Activated B cell treated with CpG ODN at 0.5 μM for 24 hours (primary cell): ENCODE results near the gene SEMA3B. TPM values are rescaled to one million over a fixed set of nuclear protein-coding genes. Genes with fewer than 3 reads are reported as not detected.

Experiments
- ATAC-seq: fragments of 200-7000 bp; cut with Tn5 transposase; one replicate; pipeline ENCODE4 v1.10.0; 2021; ENCODE audit warnings: low read depth, mild to moderate bottlenecking, moderate library complexity
- CTCF ChIA-PET: fragments of 350-600 bp; sonication (Branson Sonifier 250); formaldehyde crosslinking; loops from one replicate; lab custom pipeline; 2021; ENCODE audit warnings: antibody characterized with exemption; lab: Charles Lee
- POLR2A ChIA-PET: fragments of 350-600 bp; sonication (Branson Sonifier 250); formaldehyde crosslinking; loops from one replicate; lab custom pipeline; 2021; ENCODE audit warnings: antibody characterized with exemption; lab: Charles Lee
- DNase-seq: peaks from one replicate; pipeline ENCODE4 v3.0.0; 2022
- H3K27ac Mint-ChIP-seq: one replicate; pipeline ENCODE4 v1.8.0; 2020; ENCODE audit warnings: mixed read lengths
- H3K27me3 Mint-ChIP-seq: one replicate; pipeline ENCODE4 v1.8.0; 2021; ENCODE audit warnings: mixed read lengths
- H3K36me3 Mint-ChIP-seq: one replicate; pipeline ENCODE4 v1.8.0; 2021; ENCODE audit warnings: low read depth, mixed read lengths
- H3K4me1 Mint-ChIP-seq: one replicate; pipeline ENCODE4 v1.8.0; 2021; ENCODE audit warnings: mixed read lengths
- H3K4me3 Mint-ChIP-seq: one replicate; pipeline ENCODE4 v1.8.0; 2020; ENCODE audit warnings: mild to moderate bottlenecking, mixed read lengths
- H3K9me3 Mint-ChIP-seq: one replicate; pipeline ENCODE4 v1.8.0; 2020; ENCODE audit warnings: mixed read lengths
- CTCF ChIP-seq: fragments of 200-600 bp; IDR thresholded peaks from one replicate; pipeline ENCODE4 v1.8.0; 2022; ENCODE audit warnings: antibody characterized with exemption, mild to moderate bottlenecking
- intact Hi-C: fragments of 100-400 bp; cut with micrococcal nuclease; formaldehyde crosslinking; loops from one replicate; pipeline ENCODE4 v1.15.1; 2024
- total RNA-seq: library from RNA; stranded (reverse); gene quantifications from 2 replicates; pipeline ENCODE4 v1.2.3, GENCODE V29; 2022

SEMA3B gene
- total RNA-seq, 1 donor from 2014 or later = not detected

DNA sequence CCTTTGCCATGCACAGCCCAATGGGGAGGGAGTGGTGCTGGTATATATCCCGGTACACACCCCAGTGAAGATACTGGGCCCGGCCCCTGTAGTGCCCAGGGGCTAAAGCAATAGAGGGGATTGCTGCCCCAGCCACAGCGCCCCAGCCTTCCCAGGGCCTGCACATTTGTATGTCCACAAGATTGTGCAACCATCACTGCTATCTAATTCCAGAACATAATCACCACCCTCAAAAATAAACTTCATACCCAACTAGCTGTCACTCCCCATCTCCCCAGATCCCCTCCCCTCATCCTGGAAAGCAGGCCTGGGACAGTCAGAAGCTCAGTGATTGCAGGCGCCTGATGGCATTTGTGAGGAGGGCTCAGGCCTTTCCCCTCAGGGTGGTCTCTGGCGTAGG lies 19.5 kb upstream of the SEMA3B start:
- H3K9me3 Mint-ChIP-seq = no peaks in the 10 kb centered on the region
- no peak for ATAC-seq
- POLR2A ChIA-PET = interaction anchor here (1.0 to 4.6 kb wide), 2 partner anchors 14 to 21 kb away, joined by 3 to 49 read pairs; partner anchors contain the start of gene GNAI2
- intact Hi-C loops = no loop called here
- TF ChIP-seq CTCF = no peak
- no peak overlapping the region for H3K27ac Mint-ChIP-seq
- H3K27me3 Mint-ChIP-seq = no peaks in the 10 kb centered on the region
- CTCF ChIA-PET = interaction anchor here (3.5 to 5.2 kb wide), 3 partner anchors 10 to 55 kb away, joined by 15 to 104 read pairs (median 34); no protein-coding TSS in a partner anchor
- DNase-seq = no peak
- H3K4me3 Mint-ChIP-seq = no peak overlapping the region
- H3K36me3 Mint-ChIP-seq = peaks cover 43% of the 10 kb centered on the region
- H3K4me1 Mint-ChIP-seq = peaks cover 66% of the 10 kb centered on the region

DNA sequence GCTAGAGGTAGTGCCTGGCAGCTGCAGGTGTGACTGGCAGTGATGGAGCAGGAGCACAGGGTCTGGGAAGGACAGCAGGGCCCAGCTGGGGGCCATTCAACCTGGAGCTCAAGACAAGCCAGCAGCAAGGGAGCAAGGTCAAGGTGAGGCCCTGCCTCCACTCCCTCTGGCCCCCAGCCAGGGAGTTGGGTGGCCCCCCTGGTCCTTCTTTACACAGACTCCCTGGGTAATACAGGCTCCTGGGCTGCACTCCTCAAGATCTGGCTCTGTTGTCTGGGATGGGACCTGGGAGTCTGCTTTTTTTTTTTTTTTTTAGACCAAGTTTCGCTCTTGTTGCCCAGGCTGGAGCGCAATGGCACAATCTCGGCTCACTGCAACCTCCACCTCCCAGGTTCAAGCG lies 18.4 kb upstream of the SEMA3B start:
- ChIA-PET CTCF (interaction anchor here (3.5 to 5.2 kb wide), 3 partner anchors 9 to 56 kb away, joined by 15 to 104 read pairs (median 34); no protein-coding TSS in a partner anchor), POLR2A (interaction anchor here (0.8 to 1.0 kb wide), 2 partner anchors 13 to 15 kb away, joined by 3 read pairs; partner anchors contain the start of gene GNAI2)
- no peaks in the 10 kb centered on the region for H3K27me3 Mint-ChIP-seq
- no peak overlapping the region for H3K4me3 Mint-ChIP-seq
- ATAC-seq = no peak
- H3K4me1 Mint-ChIP-seq = peaks cover 56% of the 10 kb centered on the region
- intact Hi-C loops = no loop called here
- H3K9me3 Mint-ChIP-seq = no peaks in the 10 kb centered on the region
- TF ChIP-seq CTCF = no peak
- H3K36me3 Mint-ChIP-seq = peaks cover 53% of the 10 kb centered on the region
- no peak for DNase-seq
- H3K27ac Mint-ChIP-seq = no peak overlapping the region

DNA sequence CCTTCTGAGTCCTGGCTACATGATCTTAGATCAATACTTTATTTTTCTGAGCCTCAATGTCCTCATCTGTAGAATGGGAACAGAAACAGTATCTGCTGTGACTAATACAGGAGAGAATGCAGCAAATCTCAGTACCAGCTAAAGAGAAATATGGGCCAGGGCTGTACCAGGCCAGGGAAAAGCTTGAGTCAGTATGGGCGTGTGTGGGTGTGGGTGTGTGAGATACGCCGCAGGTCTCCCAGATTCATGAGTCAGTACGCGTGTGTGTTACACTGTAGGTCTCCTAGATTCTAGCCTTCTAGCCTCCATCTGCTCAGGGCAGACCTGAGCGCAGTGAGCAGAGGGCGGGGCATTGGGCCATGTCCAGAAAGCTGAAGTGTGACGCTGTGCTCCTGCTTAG lies 17.7 kb upstream of the SEMA3B start:
- ATAC-seq (no peak), DNase-seq (no peak)
- CTCF ChIA-PET = interaction anchor here (3.5 kb wide), 1 partner anchor 57 kb away, joined by 15 read pairs; no protein-coding TSS in a partner anchor
- Mint-ChIP-seq H3K36me3 (peaks cover 56% of the 10 kb centered on the region), H3K27ac (peak overlapping the region; percentile 30), H3K4me1 (peaks cover 49% of the 10 kb centered on the region), H3K4me3 (no peak overlapping the region), H3K9me3 (no peaks in the 10 kb centered on the region), H3K27me3 (no peaks in the 10 kb centered on the region)
- intact Hi-C loops = no loop called here
- no peak for TF ChIP-seq CTCF
- POLR2A ChIA-PET = no interaction called here

DNA sequence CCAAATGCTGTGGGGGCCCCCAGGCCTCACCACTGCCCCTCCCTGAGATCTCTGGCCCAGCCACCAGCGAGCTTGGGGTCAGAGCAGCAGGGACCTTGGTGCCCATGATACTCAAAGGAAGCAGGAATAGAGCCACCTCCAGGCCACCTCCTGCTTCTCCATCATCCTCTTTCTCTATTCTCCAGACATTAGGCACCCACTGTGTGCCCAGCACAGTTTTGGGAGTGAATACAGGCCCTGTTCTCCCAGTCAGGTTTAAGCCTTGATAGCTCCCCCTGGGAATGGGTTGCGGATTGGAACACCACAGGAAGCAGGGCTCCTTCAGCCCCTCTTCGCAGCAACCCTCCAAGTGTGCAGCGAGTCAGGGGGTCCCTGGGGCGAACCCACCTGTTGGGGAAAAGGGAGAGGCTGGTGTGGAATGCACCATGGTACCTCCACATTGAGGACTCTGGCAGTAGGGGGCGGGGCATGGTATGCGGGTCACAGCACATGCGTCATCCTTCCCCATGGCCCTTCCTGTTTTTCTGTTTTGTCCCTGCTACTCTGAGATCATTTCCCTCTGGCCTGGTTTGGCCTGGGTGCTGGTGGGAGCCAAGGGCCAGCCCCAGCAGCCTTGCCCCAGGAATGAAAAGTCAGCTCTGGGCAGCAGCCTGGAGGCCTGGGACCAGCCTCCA lies 14.2 kb upstream of the SEMA3B start:
- H3K27me3 Mint-ChIP-seq = no peaks in the 10 kb centered on the region
- H3K4me1 Mint-ChIP-seq = peaks cover 27% of the 10 kb centered on the region
- DNase-seq (no peak), ATAC-seq (no peak)
- no peaks in the 10 kb centered on the region for H3K9me3 Mint-ChIP-seq
- CTCF ChIA-PET = interaction anchor here (2.6 kb wide), 1 partner anchor 8 kb away, joined by 11 read pairs; no protein-coding TSS in a partner anchor
- intact Hi-C loops = no loop called here
- TF ChIP-seq CTCF = no peak
- H3K27ac Mint-ChIP-seq = no peak overlapping the region
- no peak overlapping the region for H3K4me3 Mint-ChIP-seq
- H3K36me3 Mint-ChIP-seq = peaks cover 77% of the 10 kb centered on the region
- POLR2A ChIA-PET = interaction anchor here (0.6 kb wide), 1 partner anchor 1198 kb away, joined by 3 read pairs; no protein-coding TSS in a partner anchor

- ChIA-PET CTCF (interaction anchor here (1.0 to 2.6 kb wide), 2 partner anchors 9 to 61 kb away, joined by 3 to 11 read pairs; no protein-coding TSS in a partner anchor), POLR2A (interaction anchor here (0.6 kb wide), 1 partner anchor 1197 kb away, joined by 3 read pairs; no protein-coding TSS in a partner anchor)
- TF ChIP-seq CTCF = no peak
- Mint-ChIP-seq H3K4me1 (peaks cover 24% of the 10 kb centered on the region), H3K27me3 (no peaks in the 10 kb centered on the region), H3K4me3 (no peak overlapping the region), H3K9me3 (no peaks in the 10 kb centered on the region), H3K36me3 (peaks cover 74% of the 10 kb centered on the region), H3K27ac (no peak overlapping the region)
- no peak for ATAC-seq
- intact Hi-C loops = no loop called here
- DNase-seq = no peak
Measured at GRCh38 chr3:50255251-50255615, 13.7 kb upstream of the SEMA3B start.
